ENCODE results near the gene TOM1L2. TPM values are rescaled to one million over a fixed set of nuclear protein-coding genes. Genes with fewer than 3 reads are reported as not detected.

Gene TOM1L2
- 10 to 100 TPM; 32.9 to 37.0 TPM for total RNA-seq

GRCh38 chr17:17972126-17972951 lies at the start of gene TOM1L2, which contains the start of gene DRC3:
Gene TOM1L2 (minus strand): TSS chr17:17972400. CDS start chr17:17972313, 87 bp downstream.
Gene DRC3 (plus strand): TSS chr17:17972862. CDS start chr17:17977599, 4,737 bp downstream.
- no peaks in the 10 kb centered on the region for H3K9me3 Mint-ChIP-seq
- no peaks in the 10 kb centered on the region for H3K36me3 Mint-ChIP-seq
- H3K4me3 Mint-ChIP-seq = peak within 1 kb of the TSS; percentile 96
- POLR2A ChIA-PET = interaction anchor here (0.6 to 3.0 kb wide), 10 partner anchors 9 to 215 kb away, joined by 3 to 26 read pairs (median 4); no protein-coding TSS in a partner anchor
- H3K27me3 Mint-ChIP-seq = peaks cover 2% of the 10 kb centered on the region
- peak within 1 kb of the TSS; percentile 92 for H3K27ac Mint-ChIP-seq
- ATAC-seq (ENCODE audit: low read depth) = peak; percentile 97
- DNase-seq = peak; percentile 98
- peaks cover 20% of the 10 kb centered on the region for H3K4me1 Mint-ChIP-seq

- ATAC-seq (ENCODE audit: low read depth) (no peak), DNase-seq (no peak)
- H3K27me3 Mint-ChIP-seq = no peaks in the 10 kb centered on the region
- H3K4me1 Mint-ChIP-seq = peaks cover 8% of the 10 kb centered on the region
- POLR2A ChIA-PET = no interaction called here
- no peak overlapping the region for H3K27ac Mint-ChIP-seq
- peaks cover 4% of the 10 kb centered on the region for H3K36me3 Mint-ChIP-seq
- no peak overlapping the region for H3K4me3 Mint-ChIP-seq
- no peaks in the 10 kb centered on the region for H3K9me3 Mint-ChIP-seq
Observed at GRCh38 chr17:18021372-18021771, 49.2 kb upstream of the TOM1L2 start.

- ATAC-seq (ENCODE audit: low read depth) (no peak), DNase-seq (no peak)
- peaks cover 4% of the 10 kb centered on the region for H3K36me3 Mint-ChIP-seq
- no peaks in the 10 kb centered on the region for H3K9me3 Mint-ChIP-seq
- no peak overlapping the region for H3K27ac Mint-ChIP-seq
- peaks cover 4% of the 10 kb centered on the region for H3K4me1 Mint-ChIP-seq
- no peaks in the 10 kb centered on the region for H3K27me3 Mint-ChIP-seq
- POLR2A ChIA-PET = no interaction called here
- no peak overlapping the region for H3K4me3 Mint-ChIP-seq
Observed at GRCh38 chr17:18020971-18021370, 48.8 kb upstream of the TOM1L2 start.

GRCh38 chr17:18019838-18020154 lies 47.6 kb upstream of the TOM1L2 start:
- DNase-seq (no peak), ATAC-seq (ENCODE audit: low read depth) (no peak)
- Mint-ChIP-seq H3K36me3 (peaks cover 1% of the 10 kb centered on the region), H3K27ac (no peak overlapping the region), H3K27me3 (no peaks in the 10 kb centered on the region), H3K4me1 (no peaks in the 10 kb centered on the region), H3K4me3 (no peak overlapping the region), H3K9me3 (no peaks in the 10 kb centered on the region)
- POLR2A ChIA-PET = no interaction called here

- DNase-seq (no peak), ATAC-seq (ENCODE audit: low read depth) (no peak)
- Mint-ChIP-seq H3K36me3 (peaks cover 1% of the 10 kb centered on the region), H3K4me3 (no peak overlapping the region), H3K9me3 (no peaks in the 10 kb centered on the region), H3K27ac (no peak overlapping the region), H3K4me1 (no peaks in the 10 kb centered on the region), H3K27me3 (no peaks in the 10 kb centered on the region)
- POLR2A ChIA-PET = no interaction called here
Observed at GRCh38 chr17:18018411-18018921, 46.3 kb upstream of the TOM1L2 start.

- H3K27ac Mint-ChIP-seq = no peak overlapping the region
- ATAC-seq (ENCODE audit: low read depth) = no peak
- H3K27me3 Mint-ChIP-seq = no peaks in the 10 kb centered on the region
- peaks cover 1% of the 10 kb centered on the region for H3K36me3 Mint-ChIP-seq
- no peak overlapping the region for H3K4me3 Mint-ChIP-seq
- no peaks in the 10 kb centered on the region for H3K4me1 Mint-ChIP-seq
- no peak for DNase-seq
- H3K9me3 Mint-ChIP-seq = no peaks in the 10 kb centered on the region
- POLR2A ChIA-PET = no interaction called here
Observed at GRCh38 chr17:18017958-18018357, 45.8 kb upstream of the TOM1L2 start.

- no peak overlapping the region for H3K4me3 Mint-ChIP-seq
- peaks cover 1% of the 10 kb centered on the region for H3K36me3 Mint-ChIP-seq
- H3K4me1 Mint-ChIP-seq = no peaks in the 10 kb centered on the region
- POLR2A ChIA-PET = no interaction called here
- DNase-seq (no peak), ATAC-seq (ENCODE audit: low read depth) (no peak)
- H3K27me3 Mint-ChIP-seq = no peaks in the 10 kb centered on the region
- H3K27ac Mint-ChIP-seq = no peak overlapping the region
- no peaks in the 10 kb centered on the region for H3K9me3 Mint-ChIP-seq
Observed at GRCh38 chr17:18016426-18016825, 44.2 kb upstream of the TOM1L2 start.

GRCh38 chr17:18015593-18015992 lies 43.4 kb upstream of the TOM1L2 start:
- Mint-ChIP-seq H3K4me3 (no peak overlapping the region), H3K9me3 (no peaks in the 10 kb centered on the region), H3K27ac (no peak overlapping the region), H3K4me1 (no peaks in the 10 kb centered on the region), H3K36me3 (peaks cover 1% of the 10 kb centered on the region), H3K27me3 (no peaks in the 10 kb centered on the region)
- ATAC-seq (ENCODE audit: low read depth) (no peak), DNase-seq (no peak)
- POLR2A ChIA-PET = no interaction called here

GRCh38 chr17:18014006-18014405 lies 41.8 kb upstream of the TOM1L2 start:
- DNase-seq (no peak), ATAC-seq (ENCODE audit: low read depth) (no peak)
- no peaks in the 10 kb centered on the region for H3K27me3 Mint-ChIP-seq
- no peaks in the 10 kb centered on the region for H3K9me3 Mint-ChIP-seq
- H3K4me1 Mint-ChIP-seq = no peaks in the 10 kb centered on the region
- no peak overlapping the region for H3K4me3 Mint-ChIP-seq
- H3K27ac Mint-ChIP-seq = no peak overlapping the region
- peaks cover 1% of the 10 kb centered on the region for H3K36me3 Mint-ChIP-seq
- POLR2A ChIA-PET = no interaction called here

GRCh38 chr17:18011286-18011685 lies 39.1 kb upstream of the TOM1L2 start:
- POLR2A ChIA-PET = no interaction called here
- no peak for DNase-seq
- no peak for ATAC-seq (ENCODE audit: low read depth)
- Mint-ChIP-seq H3K4me1 (no peaks in the 10 kb centered on the region), H3K4me3 (no peak overlapping the region), H3K27me3 (no peaks in the 10 kb centered on the region), H3K27ac (no peak overlapping the region), H3K9me3 (no peaks in the 10 kb centered on the region), H3K36me3 (no peaks in the 10 kb centered on the region)

- no peaks in the 10 kb centered on the region for H3K36me3 Mint-ChIP-seq
Observed at GRCh38 chr17:18009609-18010420, 37.6 kb upstream of the TOM1L2 start.

GRCh38 chr17:18008496-18009268 lies 36.5 kb upstream of the TOM1L2 start:
- no peaks in the 10 kb centered on the region for H3K9me3 Mint-ChIP-seq
- H3K36me3 Mint-ChIP-seq = no peaks in the 10 kb centered on the region
- POLR2A ChIA-PET = no interaction called here

More at GRCh38 chr17:18009609-18010420, 37.6 kb upstream of the TOM1L2 start:
- H3K27ac Mint-ChIP-seq = no peak overlapping the region
- no peaks in the 10 kb centered on the region for H3K9me3 Mint-ChIP-seq
- H3K4me1 Mint-ChIP-seq = peaks cover 6% of the 10 kb centered on the region
- DNase-seq (no peak), ATAC-seq (ENCODE audit: low read depth) (no peak)
- no peak overlapping the region for H3K4me3 Mint-ChIP-seq
- H3K27me3 Mint-ChIP-seq = no peaks in the 10 kb centered on the region
- POLR2A ChIA-PET = no interaction called here

More at GRCh38 chr17:18008496-18009268, 36.5 kb upstream of the TOM1L2 start:
- peaks cover 6% of the 10 kb centered on the region for H3K4me1 Mint-ChIP-seq
- H3K4me3 Mint-ChIP-seq = no peak overlapping the region
- no peaks in the 10 kb centered on the region for H3K27me3 Mint-ChIP-seq
- H3K27ac Mint-ChIP-seq = no peak overlapping the region
- no peak for DNase-seq
- ATAC-seq (ENCODE audit: low read depth) = no peak

Data from activated naive CD8-positive, alpha-beta T cell treated with anti-CD3 and anti-CD28 coated beads, Interleukin-2, amount 10 ng/mL, durations not matched to agents 7 days and 5 days (primary cell).